ENCODE data around the gene JAZF1. TPM values are rescaled to one million over a fixed set of nuclear protein-coding genes. Genes with fewer than 3 reads are reported as not detected.
"Not testable (repeated sequence)": the region's sequence is repeated elsewhere in the genome, so short reads cannot be mapped to it uniquely, and the experiment has no call there.

The JAZF1 gene
- polyA plus RNA-seq, 2 donors, result 1.6 to 3.5 TPM

DNA sequence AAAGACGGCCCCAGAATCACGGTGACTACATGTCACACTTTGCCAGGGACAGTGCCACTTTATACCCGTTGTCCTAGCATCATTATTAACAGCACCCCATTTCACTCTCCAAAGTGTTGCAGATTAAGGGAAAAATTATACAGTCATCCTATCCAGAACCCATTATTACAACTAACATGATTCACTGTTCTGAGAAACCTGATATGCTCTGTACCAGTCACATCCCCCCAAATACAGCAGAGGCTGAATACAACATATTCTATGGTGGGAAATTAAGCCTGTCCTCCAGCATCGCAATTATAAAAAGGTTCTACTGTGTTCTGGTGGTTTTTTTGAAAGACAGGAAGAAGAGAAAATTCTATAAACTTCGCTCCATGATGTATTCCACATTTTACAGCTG, 162.1 kb downstream of the JAZF1 start:
- WGBS, 2 donors, result 91 to 96% methylated on average over 5 of the region's 5 CpGs

GRCh38 chr7:28018020-28018419, 162.6 kb downstream of the JAZF1 start:
- Histone ChIP-seq H3K27me3 (ENCODE audit: control insufficient read depth in 1 of 2, insufficient read depth in 2 of 2, low read length in 2 of 2) (no peaks in the 10 kb centered on the region), H3K27ac (ENCODE audit: low read depth in 2 of 2, low read length in 1 of 2) (no peak overlapping the region), H3K4me3 (ENCODE audit: low read depth in 1 of 2, low read length in 2 of 2) (no peak overlapping the region), H3K4me1 (ENCODE audit: control insufficient read depth in 2 of 2, insufficient read depth in 2 of 2, low read length in 1 of 2) (no peaks in the 10 kb centered on the region), H3K36me3 (ENCODE audit: control insufficient read depth in 2 of 2, insufficient read depth in 2 of 2, low read length in 1 of 2) (no peaks in the 10 kb centered on the region), H3K9me3 (ENCODE audit: control insufficient read depth in 2 of 2, insufficient read depth in 1 of 2, low read depth in 1 of 2, low read length in 1 of 2) (no peaks in the 10 kb centered on the region)
- WGBS, 2 donors, result 86 to 89% methylated on average over 7 of the region's 7 CpGs

More for the DNA sequence above, 162.1 kb downstream of the JAZF1 start:
- Histone ChIP-seq H3K27me3 (ENCODE audit: control insufficient read depth in 1 of 2, insufficient read depth in 2 of 2, low read length in 2 of 2) (no peaks in the 10 kb centered on the region), H3K36me3 (ENCODE audit: control insufficient read depth in 2 of 2, insufficient read depth in 2 of 2, low read length in 1 of 2) (no peaks in the 10 kb centered on the region), H3K4me3 (ENCODE audit: low read depth in 1 of 2, low read length in 2 of 2) (no peak overlapping the region), H3K27ac (ENCODE audit: low read depth in 2 of 2, low read length in 1 of 2) (no peak overlapping the region), H3K9me3 (ENCODE audit: control insufficient read depth in 2 of 2, insufficient read depth in 1 of 2, low read depth in 1 of 2, low read length in 1 of 2) (no peaks in the 10 kb centered on the region), H3K4me1 (ENCODE audit: control insufficient read depth in 2 of 2, insufficient read depth in 2 of 2, low read length in 1 of 2) (no peaks in the 10 kb centered on the region)

- WGBS, 2 donors, result 88 to 95% methylated on average over 4 of the region's 4 CpGs
Observed at GRCh38 chr7:28017372-28017771, 163.2 kb downstream of the JAZF1 start.

GRCh38 chr7:28016297-28016696, 164.3 kb downstream of the JAZF1 start:
- WGBS, 2 donors, result 77 to 81% methylated on average over 2 of the region's 2 CpGs
- Histone ChIP-seq H3K9me3 (ENCODE audit: control insufficient read depth in 2 of 2, insufficient read depth in 1 of 2, low read depth in 1 of 2, low read length in 1 of 2) (no peaks in the 10 kb centered on the region), H3K27ac (ENCODE audit: low read depth in 2 of 2, low read length in 1 of 2) (no peak overlapping the region), H3K36me3 (ENCODE audit: control insufficient read depth in 2 of 2, insufficient read depth in 2 of 2, low read length in 1 of 2) (no peaks in the 10 kb centered on the region), H3K4me3 (ENCODE audit: low read depth in 1 of 2, low read length in 2 of 2) (no peak overlapping the region), H3K4me1 (ENCODE audit: control insufficient read depth in 2 of 2, insufficient read depth in 2 of 2, low read length in 1 of 2) (no peaks in the 10 kb centered on the region), H3K27me3 (ENCODE audit: control insufficient read depth in 1 of 2, insufficient read depth in 2 of 2, low read length in 2 of 2) (no peaks in the 10 kb centered on the region)

More at GRCh38 chr7:28017372-28017771, 163.2 kb downstream of the JAZF1 start:
- Histone ChIP-seq H3K36me3 (ENCODE audit: control insufficient read depth in 2 of 2, insufficient read depth in 2 of 2, low read length in 1 of 2) (no peaks in the 10 kb centered on the region), H3K27ac (ENCODE audit: low read depth in 2 of 2, low read length in 1 of 2) (no peak overlapping the region), H3K9me3 (ENCODE audit: control insufficient read depth in 2 of 2, insufficient read depth in 1 of 2, low read depth in 1 of 2, low read length in 1 of 2) (no peaks in the 10 kb centered on the region), H3K4me1 (ENCODE audit: control insufficient read depth in 2 of 2, insufficient read depth in 2 of 2, low read length in 1 of 2) (no peaks in the 10 kb centered on the region), H3K4me3 (ENCODE audit: low read depth in 1 of 2, low read length in 2 of 2) (no peak overlapping the region), H3K27me3 (ENCODE audit: control insufficient read depth in 1 of 2, insufficient read depth in 2 of 2, low read length in 2 of 2) (no peaks in the 10 kb centered on the region)

GRCh38 chr7:28015169-28015568, 165.4 kb downstream of the JAZF1 start:
- no peaks in the 10 kb centered on the region for H3K4me1 ChIP-seq (ENCODE audit: control insufficient read depth in 2 of 2, insufficient read depth in 2 of 2, low read length in 1 of 2)
- no peak overlapping the region for H3K27ac ChIP-seq (ENCODE audit: low read depth in 2 of 2, low read length in 1 of 2)
- no peak overlapping the region for H3K4me3 ChIP-seq (ENCODE audit: low read depth in 1 of 2, low read length in 2 of 2)
- H3K36me3 ChIP-seq (ENCODE audit: control insufficient read depth in 2 of 2, insufficient read depth in 2 of 2, low read length in 1 of 2), result no peaks in the 10 kb centered on the region
- no peaks in the 10 kb centered on the region for H3K27me3 ChIP-seq (ENCODE audit: control insufficient read depth in 1 of 2, insufficient read depth in 2 of 2, low read length in 2 of 2)
- H3K9me3 ChIP-seq (ENCODE audit: control insufficient read depth in 2 of 2, insufficient read depth in 1 of 2, low read depth in 1 of 2, low read length in 1 of 2), result no peaks in the 10 kb centered on the region
- WGBS, 2 donors, result 88 to 90% methylated on average over 4 of the region's 4 CpGs

- 92 to 96% methylated on average over 4 of the region's 4 CpGs for WGBS, 2 donors
- H3K9me3 ChIP-seq (ENCODE audit: control insufficient read depth in 2 of 2, insufficient read depth in 1 of 2, low read depth in 1 of 2, low read length in 1 of 2); H3K4me1 ChIP-seq (ENCODE audit: control insufficient read depth in 2 of 2, insufficient read depth in 2 of 2, low read length in 1 of 2); H3K36me3 ChIP-seq (ENCODE audit: control insufficient read depth in 2 of 2, insufficient read depth in 2 of 2, low read length in 1 of 2); H3K4me3 ChIP-seq (ENCODE audit: low read depth in 1 of 2, low read length in 2 of 2); H3K27me3 ChIP-seq (ENCODE audit: control insufficient read depth in 1 of 2, insufficient read depth in 2 of 2, low read length in 2 of 2); H3K27ac ChIP-seq (ENCODE audit: low read depth in 2 of 2, low read length in 1 of 2): not testable (repeated sequence)
Observed at GRCh38 chr7:28014340-28014739, 166.3 kb downstream of the JAZF1 start.

GRCh38 chr7:28013441-28013840, 167.2 kb downstream of the JAZF1 start:
- Histone ChIP-seq H3K4me3 (ENCODE audit: low read depth in 1 of 2, low read length in 2 of 2) (no peak overlapping the region), H3K4me1 (ENCODE audit: control insufficient read depth in 2 of 2, insufficient read depth in 2 of 2, low read length in 1 of 2) (no peaks in the 10 kb centered on the region), H3K27me3 (ENCODE audit: control insufficient read depth in 1 of 2, insufficient read depth in 2 of 2, low read length in 2 of 2) (no peaks in the 10 kb centered on the region), H3K9me3 (ENCODE audit: control insufficient read depth in 2 of 2, insufficient read depth in 1 of 2, low read depth in 1 of 2, low read length in 1 of 2) (no peaks in the 10 kb centered on the region), H3K36me3 (ENCODE audit: control insufficient read depth in 2 of 2, insufficient read depth in 2 of 2, low read length in 1 of 2) (no peaks in the 10 kb centered on the region), H3K27ac (ENCODE audit: low read depth in 2 of 2, low read length in 1 of 2) (no peak overlapping the region)
- 93 to 94% methylated on average over 5 of the region's 5 CpGs for WGBS, 2 donors

DNA sequence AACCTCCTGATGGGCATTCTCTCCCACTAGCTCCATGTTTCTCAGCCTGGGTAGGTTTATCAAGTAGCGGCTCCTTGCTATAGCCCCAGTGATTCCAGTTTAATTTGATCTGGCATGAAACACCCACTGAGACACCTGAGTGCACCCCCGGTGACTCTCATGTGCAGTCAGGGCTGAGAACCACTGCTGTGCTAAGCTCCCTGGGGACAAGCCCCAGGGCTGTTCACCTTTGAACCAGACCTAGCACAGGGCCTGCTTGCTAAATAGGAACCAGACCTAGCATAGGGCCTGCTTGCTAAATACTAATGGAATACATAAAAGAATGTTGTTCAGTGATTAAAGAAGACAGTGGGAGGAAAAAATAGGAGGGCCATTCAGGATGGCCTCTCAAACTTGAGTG, 167.6 kb downstream of the JAZF1 start:
- Histone ChIP-seq H3K4me1 (ENCODE audit: control insufficient read depth in 2 of 2, insufficient read depth in 2 of 2, low read length in 1 of 2) (no peaks in the 10 kb centered on the region), H3K27me3 (ENCODE audit: control insufficient read depth in 1 of 2, insufficient read depth in 2 of 2, low read length in 2 of 2) (no peaks in the 10 kb centered on the region), H3K36me3 (ENCODE audit: control insufficient read depth in 2 of 2, insufficient read depth in 2 of 2, low read length in 1 of 2) (no peaks in the 10 kb centered on the region), H3K4me3 (ENCODE audit: low read depth in 1 of 2, low read length in 2 of 2) (no peak overlapping the region), H3K27ac (ENCODE audit: low read depth in 2 of 2, low read length in 1 of 2) (no peak overlapping the region), H3K9me3 (ENCODE audit: control insufficient read depth in 2 of 2, insufficient read depth in 1 of 2, low read depth in 1 of 2, low read length in 1 of 2) (no peaks in the 10 kb centered on the region)
- 90 to 95% methylated on average over 2 of the region's 2 CpGs for WGBS, 2 donors

DNA sequence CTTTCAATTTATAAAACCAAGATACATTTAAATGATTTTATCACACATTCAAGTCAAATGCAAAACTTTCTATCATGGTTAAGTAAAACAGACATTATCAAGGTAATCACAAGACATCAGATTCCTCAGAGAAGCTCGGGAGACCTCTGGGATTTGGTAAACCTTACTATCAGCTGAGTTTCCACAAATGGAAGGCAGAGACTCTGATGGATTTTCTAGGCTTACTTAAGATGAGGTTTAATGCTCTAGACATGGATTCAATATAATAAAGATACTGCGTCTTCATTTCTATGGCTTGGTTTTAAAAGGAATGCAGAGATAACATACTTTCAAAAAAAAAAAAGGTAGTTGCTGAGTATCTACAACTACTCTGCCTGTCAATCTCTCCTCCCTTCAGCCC, 171.7 kb downstream of the JAZF1 start:
- no peaks in the 10 kb centered on the region for H3K4me1 ChIP-seq (ENCODE audit: control insufficient read depth in 2 of 2, insufficient read depth in 2 of 2, low read length in 1 of 2)
- no peaks in the 10 kb centered on the region for H3K9me3 ChIP-seq (ENCODE audit: control insufficient read depth in 2 of 2, insufficient read depth in 1 of 2, low read depth in 1 of 2, low read length in 1 of 2)
- H3K27me3 ChIP-seq (ENCODE audit: control insufficient read depth in 1 of 2, insufficient read depth in 2 of 2, low read length in 2 of 2), result no peaks in the 10 kb centered on the region
- H3K36me3 ChIP-seq (ENCODE audit: control insufficient read depth in 2 of 2, insufficient read depth in 2 of 2, low read length in 1 of 2), result no peaks in the 10 kb centered on the region
- 67 to 95% methylated on average over 2 of the region's 2 CpGs for WGBS, 2 donors
- H3K27ac ChIP-seq (ENCODE audit: low read depth in 2 of 2, low read length in 1 of 2), result no peak overlapping the region
- no peak overlapping the region for H3K4me3 ChIP-seq (ENCODE audit: low read depth in 1 of 2, low read length in 2 of 2)

DNA sequence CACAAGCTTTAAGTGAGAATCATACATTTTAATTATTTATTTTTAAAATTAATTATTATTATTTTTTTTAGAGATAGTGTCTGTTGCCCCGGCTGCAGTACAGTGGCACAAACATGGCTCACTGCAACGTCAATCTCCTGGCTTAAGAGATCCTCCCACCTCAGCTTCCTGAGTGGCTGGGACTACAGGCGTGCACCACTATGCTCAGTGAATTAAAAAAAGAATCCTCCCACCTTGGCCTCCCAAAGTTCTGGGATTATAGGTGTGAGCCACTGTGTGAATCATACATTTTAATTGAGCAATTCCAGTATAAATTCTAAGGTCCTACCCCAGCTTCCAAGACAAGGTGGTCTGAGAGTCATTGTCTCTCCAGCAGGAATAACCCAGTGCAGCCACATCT, 172.4 kb downstream of the JAZF1 start:
- H3K9me3 ChIP-seq (ENCODE audit: control insufficient read depth in 2 of 2, insufficient read depth in 1 of 2, low read depth in 1 of 2, low read length in 1 of 2), result no peaks in the 10 kb centered on the region
- H3K36me3 ChIP-seq (ENCODE audit: control insufficient read depth in 2 of 2, insufficient read depth in 2 of 2, low read length in 1 of 2), result no peaks in the 10 kb centered on the region
- H3K27me3 ChIP-seq (ENCODE audit: control insufficient read depth in 1 of 2, insufficient read depth in 2 of 2, low read length in 2 of 2), result no peaks in the 10 kb centered on the region
- H3K27ac ChIP-seq (ENCODE audit: low read depth in 2 of 2, low read length in 1 of 2), result no peak overlapping the region
- no peaks in the 10 kb centered on the region for H3K4me1 ChIP-seq (ENCODE audit: control insufficient read depth in 2 of 2, insufficient read depth in 2 of 2, low read length in 1 of 2)
- no peak overlapping the region for H3K4me3 ChIP-seq (ENCODE audit: low read depth in 1 of 2, low read length in 2 of 2)
- WGBS, 2 donors, result 54 to 77% methylated on average over 3 of the region's 3 CpGs
